SW 1271 (cell line): ENCODE data around the gene LTB4R2.

ENCODE experiments used
- DNase-seq, 2 experiments: peaks; one replicate each; lab custom pipeline; 2025; lab: John Stamatoyannopoulos, UW

Gene LTB4R2

GRCh38 chr14:24277606-24278321 is 32.2 kb upstream of the LTB4R2 start:
- no peak for DNase-seq

DNA sequence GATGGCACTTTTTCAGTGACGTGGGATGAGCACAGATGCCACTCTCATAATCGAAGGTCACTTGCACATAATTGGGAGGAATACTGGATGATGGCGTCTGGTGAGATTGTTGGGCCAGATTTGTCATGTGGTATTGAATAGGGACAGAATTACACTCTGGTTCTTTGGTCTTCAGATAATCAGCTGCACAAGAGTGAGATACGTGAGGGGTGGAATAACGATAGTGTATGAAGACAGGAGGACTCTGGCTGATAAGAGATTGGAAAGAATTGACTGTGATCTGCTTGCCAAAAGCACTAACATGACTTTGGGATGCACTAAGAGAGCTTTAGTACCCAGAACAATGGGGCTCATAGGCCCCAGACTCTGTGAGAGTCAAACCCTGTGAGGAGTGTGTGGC is 31.5 kb upstream of the LTB4R2 start:
- no peak for DNase-seq

GRCh38 chr14:24279301-24280186 is 30.4 kb upstream of the LTB4R2 start:
- DNase-seq, result peak in 1 of 2 experiments; percentile 18

DNA sequence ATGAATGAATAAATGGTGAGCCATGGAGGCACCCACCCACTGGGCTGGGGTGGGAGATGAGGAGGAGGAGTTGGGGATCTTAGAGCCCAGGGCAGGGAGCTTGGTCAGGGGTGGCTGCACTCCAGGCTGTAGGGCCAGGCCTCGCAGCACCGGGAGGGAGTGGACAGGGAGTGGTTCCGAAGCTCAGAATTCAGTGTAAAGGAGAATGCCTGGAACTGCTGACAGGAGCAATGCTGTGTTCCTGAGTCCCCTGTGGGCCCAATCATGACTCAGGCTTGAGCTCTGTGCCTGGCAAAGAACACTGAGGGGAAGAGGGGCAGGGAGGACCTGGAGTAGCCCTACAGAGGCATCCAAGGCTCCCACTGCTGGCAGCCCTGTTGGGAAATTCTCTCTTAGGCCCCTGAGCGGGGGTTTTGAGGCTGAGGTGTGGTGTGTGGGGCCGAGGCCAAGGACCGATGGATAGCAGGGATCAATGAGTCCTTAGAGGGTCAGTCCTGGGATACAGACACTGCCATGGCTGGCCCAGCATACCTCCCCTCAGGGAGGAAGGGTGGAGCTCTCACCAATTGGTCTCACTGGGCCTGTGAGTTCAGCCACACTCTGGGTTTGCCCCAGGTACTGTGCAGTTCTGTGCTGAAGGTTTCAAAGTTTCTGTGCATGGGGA is 29.0 kb upstream of the LTB4R2 start:
- no peak for DNase-seq

- no peak for DNase-seq
Observed at GRCh38 chr14:24281636-24282035, 28.3 kb upstream of the LTB4R2 start.

- DNase-seq, result no peak
Observed at GRCh38 chr14:24282736-24283135, 27.2 kb upstream of the LTB4R2 start.

DNA sequence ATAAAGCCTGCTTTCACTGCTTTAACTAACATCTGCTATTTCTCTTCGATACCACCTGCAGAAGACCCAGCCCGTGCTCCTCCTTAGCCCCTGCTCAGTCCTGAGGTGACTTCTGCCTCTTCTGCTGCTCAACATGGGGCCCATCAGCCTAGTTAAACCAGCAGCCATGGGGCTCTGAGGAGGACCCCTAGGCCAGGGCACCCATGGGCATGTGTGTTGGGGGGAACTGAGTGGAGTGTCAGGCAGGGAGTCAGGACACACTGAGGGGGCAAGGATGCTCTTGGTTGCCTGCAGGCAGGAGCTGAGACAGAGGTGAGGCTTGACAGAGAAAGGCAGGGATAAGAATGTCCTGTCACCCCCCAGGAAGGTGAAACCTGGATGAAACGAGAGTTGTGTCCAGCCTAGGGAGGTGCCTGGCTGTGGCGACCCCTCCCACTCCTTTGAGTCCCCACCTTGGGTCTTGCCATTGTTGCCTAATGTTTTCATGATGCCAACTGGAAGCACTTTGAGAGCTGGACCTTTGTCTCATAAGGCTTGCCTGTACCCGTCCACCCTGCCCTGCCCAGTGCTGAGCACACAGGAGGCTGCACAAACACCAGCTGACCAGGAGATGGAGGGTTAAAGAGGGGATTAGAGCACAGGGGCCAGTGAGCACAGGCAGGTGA is 26.0 kb upstream of the LTB4R2 start:
- DNase-seq, result no peak

DNA sequence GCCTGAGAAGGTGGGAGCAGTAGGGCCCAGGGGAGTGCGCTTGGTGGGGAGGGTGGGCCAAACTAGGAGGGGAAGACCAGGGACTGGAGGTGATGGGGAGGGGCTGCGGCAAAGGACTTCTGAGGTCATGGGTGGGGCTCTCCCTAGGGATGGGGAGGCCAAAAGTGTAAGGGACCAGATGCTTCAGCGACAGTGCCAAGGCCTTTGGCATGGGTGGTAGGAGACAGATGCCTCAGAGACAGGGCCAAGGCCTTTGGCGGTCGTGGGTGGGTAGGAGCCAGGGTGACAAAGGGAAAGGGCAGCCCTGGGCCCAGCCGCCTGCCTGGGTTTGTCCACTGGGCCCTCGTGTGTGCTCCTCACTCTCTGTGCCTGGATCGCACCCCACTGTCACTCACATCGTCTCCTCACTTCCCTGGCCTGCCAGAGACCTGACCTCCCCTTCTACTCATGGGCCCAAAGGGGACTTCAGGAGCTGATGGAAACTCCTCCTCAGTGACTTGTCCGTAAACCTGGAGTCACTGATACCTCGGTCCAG is 25.4 kb upstream of the LTB4R2 start:
- DNase-seq, result no peak

GRCh38 chr14:24285351-24285750 is 24.6 kb upstream of the LTB4R2 start:
- no peak for DNase-seq

DNA sequence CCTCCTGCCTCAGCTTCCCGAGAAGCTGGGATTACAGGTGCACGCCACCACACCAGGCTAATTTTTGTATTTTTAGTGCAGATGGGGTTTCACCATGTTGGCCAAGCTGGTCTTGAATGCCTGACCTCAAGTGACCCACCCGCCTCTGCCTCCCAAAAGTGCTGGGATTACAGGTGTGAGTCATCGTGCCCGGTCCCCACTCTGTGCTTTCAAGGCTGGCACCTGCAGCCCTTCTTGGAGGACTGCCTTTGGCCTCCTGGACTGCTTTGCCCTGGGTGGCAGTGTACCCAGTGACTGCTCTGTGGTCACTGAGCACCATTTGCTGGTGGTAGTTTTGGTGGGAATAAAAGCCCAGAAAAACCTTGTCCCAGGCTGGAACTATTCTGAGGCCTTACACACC is 22.9 kb upstream of the LTB4R2 start:
- no peak for DNase-seq

DNA sequence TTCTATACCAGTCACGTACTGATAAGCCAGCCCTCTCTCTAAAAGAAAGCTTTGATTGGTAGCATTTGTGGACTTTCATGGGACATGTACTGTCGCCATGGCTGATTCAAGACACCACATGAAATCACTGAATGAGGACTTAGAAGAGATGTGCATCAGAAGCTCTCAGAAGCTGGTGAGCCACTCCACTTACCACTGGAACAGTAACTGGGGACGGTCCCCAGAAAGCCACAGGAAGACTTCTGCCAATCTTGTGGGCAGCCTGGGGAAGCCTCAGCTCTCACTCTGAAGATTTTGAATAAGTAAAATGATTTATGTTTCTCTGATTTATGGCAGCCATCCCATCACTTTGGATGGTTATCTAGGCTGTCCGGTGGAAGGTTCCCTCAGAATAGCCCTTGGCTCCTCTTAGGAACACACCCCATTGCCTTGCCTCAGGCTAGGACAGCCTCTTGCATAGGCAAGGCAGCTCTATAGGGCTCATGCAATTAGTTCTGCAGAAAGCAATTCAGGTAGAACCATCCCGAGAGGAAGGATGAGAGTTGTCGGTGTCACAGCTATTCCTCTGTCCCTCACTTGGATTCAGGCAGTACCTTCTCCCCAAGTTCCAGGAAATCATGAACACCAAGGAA is 20.2 kb upstream of the LTB4R2 start:
- no peak for DNase-seq

GRCh38 chr14:24290746-24291145 is 19.2 kb upstream of the LTB4R2 start:
- DNase-seq, result no peak

DNA sequence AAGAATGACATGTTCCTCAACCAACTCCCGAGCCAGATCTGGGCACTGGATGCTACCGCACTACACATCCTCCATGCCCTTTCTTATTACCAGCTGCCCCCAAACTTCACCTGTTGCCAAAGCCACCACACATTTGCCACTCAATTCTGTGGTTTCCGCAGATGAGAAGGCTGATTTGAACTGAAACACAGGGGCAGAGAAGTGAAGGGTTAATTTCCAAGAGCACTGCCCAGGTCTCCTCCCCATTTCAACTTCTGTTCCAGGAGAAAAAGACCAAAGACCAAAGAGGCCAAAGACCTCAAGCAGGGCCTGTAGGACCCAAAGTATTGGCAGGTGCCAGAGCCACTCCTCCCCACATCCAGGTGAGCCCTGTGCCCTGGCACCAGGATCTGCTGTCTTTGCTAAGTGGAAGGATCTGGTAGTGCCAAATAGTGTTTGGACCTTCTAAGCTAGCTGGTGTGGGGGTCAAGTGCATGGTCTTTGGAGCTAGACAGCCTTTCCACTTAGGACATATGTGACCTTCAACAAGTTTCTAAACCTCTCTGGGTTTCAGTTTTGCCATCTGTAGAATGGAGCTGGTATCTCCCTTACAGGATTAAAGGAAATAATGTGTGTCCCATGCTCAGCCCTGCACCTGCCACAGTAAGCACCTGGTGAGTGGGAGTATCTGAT is 18.4 kb upstream of the LTB4R2 start:
- no peak for DNase-seq

DNA sequence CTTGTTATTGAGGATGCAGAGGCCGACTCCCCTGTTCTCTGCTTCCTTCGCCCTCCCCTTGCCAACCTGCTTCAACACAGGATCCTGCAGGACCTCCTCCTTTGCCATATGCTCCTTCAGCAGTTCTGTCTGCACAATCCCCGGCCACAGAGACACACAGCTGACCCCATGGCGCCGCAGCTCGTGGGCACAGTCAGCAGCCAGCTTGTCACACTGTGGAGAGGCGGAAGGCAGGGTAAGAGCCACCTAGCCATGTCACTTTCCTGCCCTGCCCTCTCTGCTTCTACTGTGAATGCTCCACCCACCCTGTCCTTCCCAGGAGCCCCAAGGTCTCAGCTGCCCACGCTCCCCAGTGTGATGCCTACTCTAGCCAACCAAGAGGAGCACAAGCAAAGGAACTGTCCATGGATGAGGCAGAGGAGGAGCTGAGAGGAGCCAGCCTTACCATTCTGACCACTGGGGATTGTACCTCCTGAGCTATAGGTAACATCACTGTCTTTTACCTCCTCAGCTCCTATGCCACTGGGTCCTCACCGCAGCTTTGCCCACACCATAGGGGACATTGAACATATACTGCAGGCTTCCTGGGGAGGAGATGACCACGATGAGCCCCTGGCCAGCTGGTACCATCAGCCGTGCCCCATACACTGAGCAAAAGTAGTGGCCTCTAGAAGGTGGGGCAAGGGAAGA is 17.7 kb upstream of the LTB4R2 start:
- DNase-seq, result no peak

DNA sequence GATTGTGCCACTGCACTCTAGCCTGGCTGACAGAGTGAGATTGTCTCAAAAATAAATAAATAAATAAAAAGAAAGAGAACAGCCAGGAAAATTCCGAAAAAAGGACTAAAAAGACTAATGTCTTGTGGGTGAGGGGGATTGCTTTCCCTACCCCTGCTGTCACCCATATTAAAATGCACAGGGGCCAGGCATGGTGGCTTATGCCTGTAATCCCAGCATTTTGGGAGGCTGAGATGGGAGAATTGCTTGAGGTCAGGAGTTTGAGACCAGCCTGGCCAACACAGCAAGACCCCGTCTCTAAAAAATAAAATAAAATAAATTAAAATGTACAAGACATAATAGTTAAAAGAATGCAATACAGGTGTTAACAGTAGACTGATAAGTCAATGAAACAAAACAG is 16.4 kb upstream of the LTB4R2 start:
- DNase-seq, result no peak

DNA sequence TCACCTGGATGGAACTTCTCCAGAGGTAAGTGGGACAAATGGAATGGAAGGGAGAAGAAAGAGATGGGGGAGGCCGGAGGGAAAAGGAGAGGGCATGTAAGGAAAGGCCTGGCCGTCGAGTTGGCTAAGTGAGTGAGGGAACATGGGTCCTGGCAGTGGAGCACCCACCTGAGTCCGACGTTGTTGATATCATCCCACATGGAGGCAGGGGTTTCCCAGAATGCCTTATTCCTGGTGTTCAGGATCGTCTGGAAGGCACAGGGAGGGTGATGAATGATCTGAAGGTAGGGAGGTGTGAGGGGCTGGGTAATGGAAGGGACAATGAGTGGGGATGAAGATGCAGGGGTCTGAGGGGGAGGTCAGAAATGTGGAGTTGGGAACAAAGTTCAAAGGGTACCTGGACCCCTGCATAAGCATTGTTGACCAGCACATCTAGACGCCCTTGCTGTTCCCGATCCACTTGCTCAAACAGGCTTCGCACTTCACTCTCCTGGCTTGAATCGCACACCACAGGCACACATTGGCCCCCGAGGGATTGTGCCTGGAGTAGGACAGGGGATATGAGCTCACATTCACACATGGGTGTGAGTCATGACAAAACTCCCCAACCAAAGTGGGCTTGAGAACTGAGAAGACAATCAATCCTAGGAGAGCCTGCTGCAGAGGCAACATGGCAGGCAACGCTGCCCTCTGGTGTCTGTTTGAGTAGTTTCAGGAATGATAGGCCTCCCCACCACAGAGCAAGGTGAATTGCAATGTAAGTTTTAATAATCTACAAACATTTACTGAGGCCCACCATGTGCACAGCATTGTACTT is 13.4 kb upstream of the LTB4R2 start:
- peak in 1 of 2 experiments; percentile 51 for DNase-seq

DNA sequence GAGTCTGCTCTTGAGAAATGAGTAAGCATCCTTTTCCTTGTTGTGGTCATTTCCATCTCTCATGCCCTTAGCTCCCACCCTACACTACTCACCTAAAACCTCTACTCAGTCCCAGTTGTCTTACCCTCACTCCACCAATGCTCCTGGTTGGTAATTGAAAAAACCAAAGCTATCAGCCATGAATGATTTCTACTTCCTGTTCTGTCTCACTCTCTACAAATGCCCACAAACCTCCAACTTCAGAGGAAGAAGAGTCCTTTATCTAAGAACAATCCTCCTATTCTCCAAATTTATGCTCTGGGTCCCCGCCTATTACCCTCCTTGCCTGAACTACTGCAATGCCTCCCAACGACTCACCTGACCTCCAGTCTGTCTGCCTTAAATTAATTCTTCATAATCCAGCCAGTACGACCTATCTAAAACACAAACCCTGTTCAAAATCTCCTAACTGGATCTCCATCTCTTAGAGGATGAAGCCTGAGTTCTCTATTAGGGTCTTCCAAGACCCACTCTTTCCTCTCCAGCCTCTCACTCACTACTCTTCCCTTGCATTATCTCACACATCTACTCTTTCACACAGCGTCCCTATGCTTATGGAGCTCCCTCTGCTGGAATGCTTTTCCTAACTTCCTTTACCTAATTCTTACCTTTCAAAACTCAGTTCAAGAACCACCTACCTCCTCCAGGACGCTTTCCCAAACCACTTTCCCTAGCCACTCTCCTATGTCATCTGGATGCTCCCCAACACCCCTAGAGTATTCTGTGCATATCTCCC is 12.6 kb upstream of the LTB4R2 start:
- peak in 1 of 2 experiments; percentile 65 for DNase-seq

DNA sequence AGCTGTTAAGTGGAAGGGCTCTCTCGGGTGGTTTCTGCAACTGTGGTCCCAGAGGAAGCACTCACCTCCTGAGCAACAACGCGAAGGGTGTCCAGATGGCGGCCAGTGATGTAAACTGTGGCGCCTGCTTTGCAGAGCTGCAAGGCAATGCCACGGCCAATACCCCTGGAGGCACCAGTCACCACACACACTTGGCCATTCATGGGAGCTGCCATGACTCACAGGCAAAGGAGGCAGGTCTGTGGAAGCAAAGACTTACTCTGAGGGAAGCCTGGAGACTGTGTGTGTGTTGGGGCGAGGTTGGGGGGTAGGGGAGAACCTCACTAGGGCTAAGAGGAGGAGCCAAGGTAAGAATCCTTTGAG is 11.1 kb upstream of the LTB4R2 start:
- DNase-seq, result peak in 1 of 2 experiments; percentile 25
